Spleen (tissue), 7 donors: ENCODE measurements around the gene SORCS2.

Experiments used
- CTCF ChIP-seq, 11 experiments: fragments of 200-600 bp in 7 of 11; fragments of 450-650 bp in 4 of 11; sonication (generic) in 4 of 11; IDR thresholded peaks in 8 of 11; conservative IDR thresholded peaks in 3 of 11; 1 replicate in 7 of 11; 2 replicates in 4 of 11; pipeline versions ENCODE4 v1.4.0 to v1.8.0; 2016 to 2021; ENCODE audit warnings: antibody characterized with exemption in 11 of 11, inconsistent platforms in 4 of 11, mild to moderate bottlenecking in 1 of 11
- POLR2A ChIP-seq, 3 donors: fragments of 450-650 bp; IDR thresholded peaks; one replicate each; pipeline ENCODE4 v1.5.1; 2017; ENCODE audit warnings: antibody characterized with exemption in 3 of 3, mild to moderate bottlenecking in 1 of 3
- donor health status: DM: no; HTN: no; CAD: no; lungs with moderate emphysema.
- donor health status: DM: no; HTN: no; CAD: no.
- donor health status: DM: no; HTN: no; CAD: no.

- TF ChIP-seq CTCF (IDR thresholded peaks at IDR 0.05 in 8 of 11, conservative IDR thresholded peaks at IDR 0.05 in 3 of 11) (no peak), POLR2A (IDR thresholded peaks at IDR 0.05) (no peak)
These were observed 567.3 kb downstream of the SORCS2 start for GRCh38 chr4:7759635-7760034.
